ENCODE data around the gene TTLL8.
A peak's percentile ranks its signal among the peaks of the same experiment; 100 is the strongest.
"Not testable (repeated sequence)": the region's sequence is repeated elsewhere in the genome, so short reads cannot be mapped to it uniquely, and the experiment has no call there.

The TTLL8 gene

GRCh38 chr22:50058061-50058905 is at the start of gene TTLL8:
TTLL8 (minus strand) TSS chr22:50058298.
- no peak for DNase-seq

GRCh38 chr22:50107529-50107928 is 49.4 kb upstream of the TTLL8 start:
- no peak for DNase-seq

GRCh38 chr22:50105208-50106100 is 47.4 kb upstream of the TTLL8 start:
- DNase-seq, result peak; percentile 17

- no peak for DNase-seq
These were observed 46.0 kb upstream of the TTLL8 start for GRCh38 chr22:50104141-50104544.

GRCh38 chr22:50102946-50103345 is 44.8 kb upstream of the TTLL8 start:
- DNase-seq, result no peak

- no peak for DNase-seq
These were observed 43.9 kb upstream of the TTLL8 start for GRCh38 chr22:50101870-50102565.

- DNase-seq, result no peak
These were observed 40.0 kb upstream of the TTLL8 start for GRCh38 chr22:50098052-50098451.

GRCh38 chr22:50092342-50092741 is 34.2 kb upstream of the TTLL8 start:
- no peak for DNase-seq

- DNase-seq, result no peak
These were observed 33.1 kb upstream of the TTLL8 start for GRCh38 chr22:50091092-50091768.

GRCh38 chr22:50090412-50090714 is 32.3 kb upstream of the TTLL8 start:
- no peak for DNase-seq

- peak; percentile 3 for DNase-seq
These were observed 31.7 kb upstream of the TTLL8 start, which contains the start of gene MOV10L1 for GRCh38 chr22:50089682-50090411. MOV10L1 (plus strand) TSS chr22:50090006; CDS start chr22:50090089, 83 bp downstream.

GRCh38 chr22:50089231-50089630 is 31.1 kb upstream of the TTLL8 start:
- DNase-seq, result no peak

GRCh38 chr22:50088096-50088495 is 30.0 kb upstream of the TTLL8 start:
- no peak for DNase-seq

- no peak for DNase-seq
These were observed 29.5 kb upstream of the TTLL8 start for GRCh38 chr22:50087646-50088045.

- not testable (repeated sequence) for DNase-seq
These were observed 28.9 kb upstream of the TTLL8 start for GRCh38 chr22:50086975-50087374.

- DNase-seq, result no peak
These were observed 28.4 kb upstream of the TTLL8 start for GRCh38 chr22:50086526-50086925.

GRCh38 chr22:50085211-50085972 is 27.3 kb upstream of the TTLL8 start, which contains the start of gene MLC1:
MLC1 (minus strand) TSS chr22:50085426; CDS start chr22:50084902, 524 bp downstream.
- DNase-seq, result peak; percentile 13

- no peak for DNase-seq
These were observed 26.5 kb upstream of the TTLL8 start for GRCh38 chr22:50084614-50085021.

GRCh38 chr22:50084080-50084477 is 26.0 kb upstream of the TTLL8 start:
- no peak for DNase-seq

GRCh38 chr22:50083462-50084079 is 25.5 kb upstream of the TTLL8 start:
- no peak for DNase-seq

All from CD4-positive, alpha-beta T cell treated with Interleukin-4 for 4 hours (primary cell).